Activated effector memory CD4-positive, alpha-beta T cell treated with anti-CD3 and anti-CD28 coated beads, Interleukin-2, amount 50 U/mL, for 16 hours (primary cell): ENCODE data around the gene PDCD11.
"Not testable (repeated sequence)": the region's sequence is repeated elsewhere in the genome, so short reads cannot be mapped to it uniquely, and the experiment has no call there.

Source experiments
- DNase-seq: peaks from one replicate; pipeline ENCODE4 v3.0.0-alpha.2; 2020

Gene PDCD11

DNA sequence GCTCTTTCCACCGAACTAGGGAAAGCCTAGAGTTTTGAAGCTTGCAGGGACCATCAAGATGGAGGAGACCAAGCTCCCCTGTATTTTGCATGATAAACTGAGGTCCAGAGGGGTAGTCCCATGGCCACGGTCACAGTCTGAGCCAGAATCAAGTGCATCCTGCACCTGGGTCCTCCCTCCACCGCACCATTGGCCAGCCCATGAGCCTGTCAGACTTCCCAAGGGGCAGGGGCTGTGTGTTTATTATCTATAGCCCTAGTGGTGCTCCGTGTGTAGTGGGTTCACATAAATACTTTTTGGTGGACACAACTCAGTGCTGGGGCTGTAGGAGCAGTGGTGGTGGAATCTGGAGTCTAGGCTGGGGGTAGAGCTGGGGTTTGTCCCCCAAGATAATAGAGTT is 79.0 kb downstream of the PDCD11 start:
- DNase-seq, result no peak

- no peak for DNase-seq
These were observed 79.8 kb downstream of the PDCD11 start for GRCh38 chr10:103476046-103476768.

DNA sequence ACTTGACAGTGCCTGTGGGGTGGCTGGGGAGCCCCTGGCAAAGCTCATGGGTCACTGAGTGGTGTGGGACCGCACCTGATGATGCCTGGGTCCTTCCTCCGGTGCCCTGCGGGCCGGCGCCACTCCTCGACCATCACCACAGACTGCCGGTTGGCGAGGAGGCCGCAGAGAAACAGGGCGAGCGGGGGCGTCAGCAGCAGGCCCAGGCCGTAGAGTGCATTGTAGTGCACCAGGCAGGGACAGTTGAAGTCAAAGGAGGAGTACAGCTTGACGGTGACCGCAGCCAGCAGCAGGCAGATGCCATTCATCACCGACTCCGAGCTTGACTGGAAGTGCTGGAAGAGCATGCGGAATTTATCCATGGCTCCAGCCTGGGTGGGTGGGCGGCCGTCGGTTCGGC is 82.2 kb downstream of the PDCD11 start:
- DNase-seq, result no peak

GRCh38 chr10:103479135-103479534 is 82.7 kb downstream of the PDCD11 start, which contains the start of gene CALHM3:
TSS of gene CALHM3 (minus strand) at chr10:103479240. CDS start at chr10:103479032, 208 bp downstream.
- no peak for DNase-seq

GRCh38 chr10:103480521-103480920 is 84.1 kb downstream of the PDCD11 start:
- no peak for DNase-seq

DNA sequence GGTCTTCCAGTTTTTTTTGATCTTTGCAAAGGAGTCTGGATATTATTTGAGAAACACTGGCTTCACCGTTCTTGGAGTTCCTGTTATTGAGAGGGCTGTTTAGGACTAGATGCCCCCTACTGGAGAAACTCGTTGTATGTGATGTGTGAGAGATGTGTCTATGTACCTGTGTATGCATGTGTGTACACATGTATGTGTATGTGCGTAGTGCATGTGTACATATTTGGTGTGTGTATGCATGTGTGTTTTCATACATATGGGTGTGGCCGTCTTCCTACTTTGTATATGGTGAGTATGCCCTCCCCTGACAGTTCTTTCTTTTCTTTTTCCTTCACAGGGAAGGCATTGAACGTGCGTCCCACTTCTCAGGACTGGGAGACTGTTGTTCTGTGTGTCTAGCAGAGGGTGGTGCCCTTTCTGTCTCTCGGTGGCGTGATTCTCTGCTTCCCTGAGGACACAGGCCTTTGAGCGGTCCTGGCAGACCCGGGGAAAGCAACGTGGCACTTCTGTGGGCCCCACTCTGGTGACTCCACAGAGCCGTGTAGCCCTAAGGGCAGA is 85.6 kb downstream of the PDCD11 start:
- no peak for DNase-seq

DNA sequence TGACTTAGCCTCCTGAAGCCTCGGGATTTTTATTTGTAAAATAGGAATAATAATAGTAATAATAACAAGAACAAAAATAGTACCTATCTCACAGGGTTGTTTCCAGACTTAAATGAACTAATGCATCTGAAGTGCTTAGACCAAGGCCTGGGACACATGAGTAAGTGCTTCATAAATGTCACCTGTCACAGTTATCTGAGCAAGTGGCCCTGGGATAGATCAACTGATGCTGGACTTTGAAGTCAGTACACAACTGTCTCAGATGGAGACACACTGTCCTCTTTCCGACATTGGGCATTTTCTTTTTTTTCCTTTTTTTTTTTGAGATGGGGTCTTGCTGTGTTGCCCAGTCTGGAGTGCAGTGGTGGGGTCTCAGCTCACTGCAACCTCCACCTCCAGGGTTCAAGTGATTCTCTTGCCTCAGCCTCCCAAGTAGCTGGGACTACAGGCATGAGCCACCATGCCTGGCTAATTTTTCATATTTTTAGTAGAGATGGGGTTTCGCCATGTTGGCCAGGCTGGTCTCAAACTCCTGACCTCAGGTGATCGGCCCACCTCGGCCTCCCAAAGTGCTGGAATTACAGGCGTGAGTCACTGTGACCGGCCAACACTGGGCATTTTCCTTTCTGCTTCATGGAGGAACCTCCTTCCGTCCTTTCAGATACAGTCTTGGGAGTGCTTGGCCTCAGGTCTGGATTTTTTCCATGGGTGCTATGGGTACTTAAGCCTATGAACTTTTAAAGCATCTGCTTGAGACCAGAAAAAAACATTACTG is 90.4 kb downstream of the PDCD11 start:
- DNase-seq, result not testable (repeated sequence)

DNA sequence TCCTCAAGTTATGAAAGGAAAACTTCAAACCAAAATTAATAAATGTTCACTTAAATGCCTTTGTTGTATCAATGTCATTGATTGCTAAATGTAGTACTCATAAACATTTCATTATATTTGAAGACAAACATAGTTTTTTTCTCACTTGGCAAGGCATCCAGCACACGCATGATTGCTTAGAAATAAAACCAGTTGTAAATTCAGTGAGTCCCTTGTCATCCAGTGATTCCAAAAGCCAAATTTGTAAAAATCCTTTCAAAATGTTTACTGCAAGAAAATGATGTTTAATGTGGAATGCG is 90.9 kb downstream of the PDCD11 start:
- no peak for DNase-seq

GRCh38 chr10:103490986-103491314 is 94.5 kb downstream of the PDCD11 start:
- no peak for DNase-seq

GRCh38 chr10:103491729-103492364 is 95.4 kb downstream of the PDCD11 start:
- no peak for DNase-seq

DNA sequence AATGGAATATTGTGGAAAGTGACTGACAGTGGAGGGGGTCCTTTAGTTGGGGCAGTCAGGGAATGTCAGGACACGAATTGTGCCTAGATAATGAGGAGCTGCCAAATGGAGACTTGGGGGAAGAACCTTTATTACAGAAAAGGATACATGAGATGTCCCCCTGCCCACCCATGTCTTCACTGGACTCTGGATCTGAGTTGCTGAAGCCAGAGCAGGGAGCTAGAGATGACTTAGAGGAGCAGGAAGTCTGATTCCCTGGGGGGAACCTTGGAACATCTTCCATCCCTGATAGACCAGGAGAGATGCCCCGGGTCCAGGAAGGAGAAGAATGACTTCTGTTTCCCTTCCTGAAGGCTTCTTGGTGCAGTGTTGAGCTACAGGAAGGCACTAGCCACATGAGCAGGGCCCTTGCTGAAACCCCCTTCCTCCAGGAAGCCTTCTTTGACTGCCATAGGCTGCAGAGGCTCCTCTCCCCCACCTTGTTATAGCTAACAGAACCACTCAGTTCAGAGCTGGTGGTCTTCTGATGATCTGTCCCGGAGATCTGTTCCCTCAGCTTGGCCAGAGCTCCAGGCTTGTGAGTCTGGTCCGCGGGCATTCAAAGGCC is 96.3 kb downstream of the PDCD11 start:
- no peak for DNase-seq

GRCh38 chr10:103493362-103493915 is 97.0 kb downstream of the PDCD11 start, which contains the start of gene NEURL1:
TSS of gene NEURL1 (plus strand) at chr10:103493705. CDS start at chr10:103494388, 683 bp downstream.
- DNase-seq, result peak; percentile 66

GRCh38 chr10:103493916-103494877 is 97.8 kb downstream of the PDCD11 start:
- peak; percentile 75 for DNase-seq

- DNase-seq, result no peak
These were observed 98.9 kb downstream of the PDCD11 start for GRCh38 chr10:103495321-103495720.
